Esophagus squamous epithelium (tissue), 5 donors: ENCODE data around the gene TOB2. TPM values are rescaled to one million over a fixed set of nuclear protein-coding genes. Genes with fewer than 3 reads are reported as not detected.

Experiments used
- DNase-seq: peaks from one replicate; lab custom pipeline; 2025; lab: John Stamatoyannopoulos, UW
- H3K27ac ChIP-seq, 4 donors: fragments of 200-600 bp; sonication (generic); one replicate each; pipeline ENCODE4 v1.5.1; 2016 to 2019; ENCODE audit warnings: mild to moderate bottlenecking in 1 of 4
- H3K27me3 ChIP-seq, 4 donors: fragments of 200-600 bp; sonication (generic); 1 replicate in 3 of 4; 2 replicates in 1 of 4; pipeline versions ENCODE4 v1.5.1 to v1.6.0; 2017 to 2021; ENCODE audit warnings: antibody characterized with exemption in 1 of 4
- H3K36me3 ChIP-seq, 3 donors: fragments of 200-600 bp; sonication (generic); one replicate each; pipeline ENCODE4 v1.5.1; 2016 to 2019
- H3K4me1 ChIP-seq, 3 donors: fragments of 200-600 bp; sonication (generic); one replicate each; pipeline ENCODE4 v1.5.1; 2017 to 2019
- H3K4me3 ChIP-seq, 4 donors: fragments of 200-600 bp; sonication (generic); 1 replicate in 3 of 4; 2 replicates in 1 of 4; pipeline ENCODE4 v1.5.1; 2016 to 2019; ENCODE audit warnings: mild to moderate bottlenecking in 2 of 4, moderate library complexity in 1 of 4
- H3K9me3 ChIP-seq, 3 donors: fragments of 200-600 bp; sonication (generic); one replicate each; pipeline ENCODE4 v1.5.1; 2016 to 2019
- POLR2A ChIP-seq, 4 donors: fragments of 450-650 bp; IDR thresholded peaks; one replicate each; pipeline ENCODE4 v1.6.1; 2017; ENCODE audit warnings: antibody characterized with exemption in 4 of 4, mild to moderate bottlenecking in 4 of 4, moderate library complexity in 3 of 4
- WGBS, 2 donors: methylation state at CpG; one replicate each; pipeline ENCODE4 v1.1.5; 2018; 5-methylcytosine and 5-hydroxymethylcytosine counted together
- intact Hi-C: fragments of 100-400 bp; cut with DNase I; formaldehyde crosslinking; loops from one replicate; pipeline ENCODE4 v1.15.0; 2022
- total RNA-seq, 4 donors: library from RNA; depleted of rRNA; stranded (reverse); fragments of >200 nt; gene quantifications; one replicate each; pipeline ENCODE4 v1.1.0, GENCODE V29; 2016
- TF ChIP-seq, protein P1 (sequence below), 6 experiments: fragments of 450-650 bp in 4 of 6; fragments of 200-600 bp in 2 of 6; sonication (generic) in 2 of 6; IDR thresholded peaks; one replicate each; pipeline ENCODE4 v1.5.1; 2016 to 2019; ENCODE audit warnings: antibody characterized with exemption in 6 of 6, mild to moderate bottlenecking in 4 of 6, moderate library complexity in 4 of 6
- donor health status: DM: yes; HTN: yes; CAD: no.

The TOB2 gene
- total RNA-seq, 4 donors from 2014 or later: 15.7 to 30.5 (median 21.0) TPM

DNA sequence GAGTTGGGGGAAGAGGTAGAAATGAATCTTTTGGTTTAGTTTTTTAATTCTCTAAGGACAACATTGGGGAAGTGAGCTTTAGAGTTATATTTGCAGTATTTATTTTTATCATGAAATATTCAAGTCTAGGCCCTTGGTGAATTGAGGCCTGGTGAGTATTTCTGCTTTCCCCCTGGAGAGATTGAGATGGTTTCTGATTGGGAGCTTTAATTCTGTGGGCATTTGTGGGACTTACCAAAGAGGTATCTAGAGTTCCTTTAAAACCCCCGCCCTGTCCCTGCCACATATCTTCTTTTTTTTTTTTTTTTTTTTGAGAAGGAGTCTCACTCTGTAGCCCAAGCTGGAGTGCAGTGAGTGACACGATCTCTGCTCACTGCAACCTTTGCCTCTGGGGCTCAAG, 31.9 kb upstream of the TOB2 start:
- WGBS, 2 donors: 79 to 100% methylated on average over 2 of the region's 2 CpGs
- Histone ChIP-seq H3K4me1 (peaks cover 9 to 72% (median 40%) of the 10 kb centered on the region in 3 donors), H3K27me3 (no peaks in the 10 kb centered on the region), H3K9me3 (no peaks in the 10 kb centered on the region), H3K27ac (peak overlapping the region; percentile 24 to 84 (median 78)), H3K36me3 (peaks cover 0 to 37% (median 0%) of the 10 kb centered on the region in 3 donors), H3K4me3 (no peak overlapping the region)
- TF ChIP-seq, protein P1, sequence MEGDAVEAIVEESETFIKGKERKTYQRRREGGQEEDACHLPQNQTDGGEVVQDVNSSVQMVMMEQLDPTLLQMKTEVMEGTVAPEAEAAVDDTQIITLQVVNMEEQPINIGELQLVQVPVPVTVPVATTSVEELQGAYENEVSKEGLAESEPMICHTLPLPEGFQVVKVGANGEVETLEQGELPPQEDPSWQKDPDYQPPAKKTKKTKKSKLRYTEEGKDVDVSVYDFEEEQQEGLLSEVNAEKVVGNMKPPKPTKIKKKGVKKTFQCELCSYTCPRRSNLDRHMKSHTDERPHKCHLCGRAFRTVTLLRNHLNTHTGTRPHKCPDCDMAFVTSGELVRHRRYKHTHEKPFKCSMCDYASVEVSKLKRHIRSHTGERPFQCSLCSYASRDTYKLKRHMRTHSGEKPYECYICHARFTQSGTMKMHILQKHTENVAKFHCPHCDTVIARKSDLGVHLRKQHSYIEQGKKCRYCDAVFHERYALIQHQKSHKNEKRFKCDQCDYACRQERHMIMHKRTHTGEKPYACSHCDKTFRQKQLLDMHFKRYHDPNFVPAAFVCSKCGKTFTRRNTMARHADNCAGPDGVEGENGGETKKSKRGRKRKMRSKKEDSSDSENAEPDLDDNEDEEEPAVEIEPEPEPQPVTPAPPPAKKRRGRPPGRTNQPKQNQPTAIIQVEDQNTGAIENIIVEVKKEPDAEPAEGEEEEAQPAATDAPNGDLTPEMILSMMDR (IDR thresholded peaks at IDR 0.05): no peak
- TF ChIP-seq POLR2A (IDR thresholded peaks at IDR 0.05): no peak
- intact Hi-C loops: no loop called here
- no peak for DNase-seq

DNA sequence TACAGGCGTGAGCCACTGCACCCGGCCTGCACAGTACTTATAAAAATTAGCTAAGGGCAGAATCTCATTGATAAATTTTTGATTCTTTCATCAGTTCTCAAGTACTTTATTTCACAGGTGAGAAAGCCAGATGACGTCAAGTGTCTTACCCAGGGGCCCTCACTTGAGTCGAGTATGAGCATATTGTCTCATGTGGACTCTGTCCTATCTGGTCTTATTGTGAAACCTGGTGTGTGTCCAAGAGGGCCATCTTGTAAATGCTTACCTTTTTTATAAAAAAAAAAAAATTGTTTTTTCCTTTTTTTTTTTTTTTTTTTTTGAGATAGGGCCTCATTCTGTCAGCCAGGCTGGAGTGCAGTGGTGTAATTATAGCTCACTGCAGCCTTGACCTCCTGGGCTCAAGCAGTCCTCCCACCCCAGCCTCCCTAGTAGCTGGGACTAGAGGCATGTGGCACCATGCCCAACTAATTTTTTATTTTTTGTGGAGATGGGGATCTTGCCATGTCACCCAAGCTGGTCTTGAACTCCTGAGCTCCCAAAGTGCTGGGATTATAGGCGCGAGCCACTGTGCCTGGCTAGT, 28.4 kb upstream of the TOB2 start:
- H3K9me3 ChIP-seq: no peaks in the 10 kb centered on the region
- H3K4me1 ChIP-seq: peaks cover 10 to 72% (median 28%) of the 10 kb centered on the region in 3 donors
- TF ChIP-seq, protein P1 (IDR thresholded peaks at IDR 0.05): no peak
- no peak for TF ChIP-seq POLR2A (IDR thresholded peaks at IDR 0.05)
- WGBS, 2 donors: 95 to 97% methylated on average over 6 of the region's 6 CpGs
- no peak overlapping the region for H3K4me3 ChIP-seq
- no peak for DNase-seq
- H3K27me3 ChIP-seq: no peaks in the 10 kb centered on the region
- peaks cover 0 to 45% (median 0%) of the 10 kb centered on the region in 3 donors for H3K36me3 ChIP-seq
- intact Hi-C loops: no loop called here
- no peak overlapping the region for H3K27ac ChIP-seq

DNA sequence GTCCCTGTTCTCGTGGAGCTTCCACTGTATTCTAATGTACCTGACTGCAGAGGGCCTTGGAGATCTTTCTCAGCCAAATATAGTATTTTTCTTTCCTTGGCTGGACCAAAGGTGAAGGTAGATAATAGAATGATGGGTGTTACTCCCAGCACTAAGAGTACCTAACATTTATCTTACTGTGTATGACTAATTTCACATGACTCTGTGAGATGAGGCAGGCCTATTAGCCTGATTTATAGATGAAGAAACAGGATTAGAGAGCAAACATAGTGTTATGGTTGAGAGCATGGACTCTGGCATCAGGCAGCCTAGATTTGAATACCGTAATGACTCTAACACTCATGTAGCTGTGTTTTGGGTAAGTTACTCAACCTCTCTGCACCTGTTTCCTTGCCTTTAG, 25.0 kb upstream of the TOB2 start:
- Histone ChIP-seq H3K27ac (peak overlapping the region in 2 of 4 donors; percentile 95 to 98), H3K4me3 (no peak overlapping the region), H3K9me3 (no peaks in the 10 kb centered on the region), H3K4me1 (peaks cover 15 to 72% (median 40%) of the 10 kb centered on the region in 3 donors), H3K27me3 (no peaks in the 10 kb centered on the region), H3K36me3 (peaks cover 0 to 25% (median 2%) of the 10 kb centered on the region in 3 donors)
- intact Hi-C loops: no loop called here
- 53 to 54% methylated on average over 2 of the region's 2 CpGs for WGBS, 2 donors
- TF ChIP-seq, protein P1 (IDR thresholded peaks at IDR 0.05): no peak
- no peak for TF ChIP-seq POLR2A (IDR thresholded peaks at IDR 0.05)
- no peak for DNase-seq

DNA sequence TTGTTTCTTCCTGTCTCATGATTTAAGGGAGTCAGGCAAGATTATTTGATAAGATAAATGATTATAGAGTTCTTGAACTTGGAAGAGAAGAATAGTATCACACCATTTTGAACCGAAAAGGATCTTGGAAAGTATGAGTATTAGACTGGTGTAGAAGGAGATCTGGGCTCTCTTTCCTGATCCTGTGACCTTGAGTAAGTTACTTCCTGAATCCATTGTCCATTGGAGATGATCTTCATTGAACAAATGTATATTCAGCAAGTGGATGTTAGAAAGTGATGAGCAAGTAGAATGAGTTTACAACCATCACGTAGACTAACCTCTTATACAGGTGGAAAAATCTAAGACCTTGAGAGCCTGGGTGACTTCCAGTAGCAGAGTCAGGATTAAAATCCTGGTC, 24.3 kb upstream of the TOB2 start:
- no peak overlapping the region for H3K4me3 ChIP-seq
- peak overlapping the region in 3 of 4 donors; percentile 95 to 99 (median 98) for H3K27ac ChIP-seq
- H3K9me3 ChIP-seq: no peaks in the 10 kb centered on the region
- no peaks in the 10 kb centered on the region for H3K27me3 ChIP-seq
- DNase-seq: no peak
- TF ChIP-seq, protein P1 (IDR thresholded peaks at IDR 0.05): no peak
- TF ChIP-seq POLR2A (IDR thresholded peaks at IDR 0.05): no peak
- H3K4me1 ChIP-seq: peaks cover 15 to 76% (median 40%) of the 10 kb centered on the region in 3 donors
- intact Hi-C loops: no loop called here
- H3K36me3 ChIP-seq: peaks cover 5 to 30% (median 8%) of the 10 kb centered on the region in 3 donors
- 73 to 83% methylated on average over 2 of the region's 2 CpGs for WGBS, 2 donors

DNA sequence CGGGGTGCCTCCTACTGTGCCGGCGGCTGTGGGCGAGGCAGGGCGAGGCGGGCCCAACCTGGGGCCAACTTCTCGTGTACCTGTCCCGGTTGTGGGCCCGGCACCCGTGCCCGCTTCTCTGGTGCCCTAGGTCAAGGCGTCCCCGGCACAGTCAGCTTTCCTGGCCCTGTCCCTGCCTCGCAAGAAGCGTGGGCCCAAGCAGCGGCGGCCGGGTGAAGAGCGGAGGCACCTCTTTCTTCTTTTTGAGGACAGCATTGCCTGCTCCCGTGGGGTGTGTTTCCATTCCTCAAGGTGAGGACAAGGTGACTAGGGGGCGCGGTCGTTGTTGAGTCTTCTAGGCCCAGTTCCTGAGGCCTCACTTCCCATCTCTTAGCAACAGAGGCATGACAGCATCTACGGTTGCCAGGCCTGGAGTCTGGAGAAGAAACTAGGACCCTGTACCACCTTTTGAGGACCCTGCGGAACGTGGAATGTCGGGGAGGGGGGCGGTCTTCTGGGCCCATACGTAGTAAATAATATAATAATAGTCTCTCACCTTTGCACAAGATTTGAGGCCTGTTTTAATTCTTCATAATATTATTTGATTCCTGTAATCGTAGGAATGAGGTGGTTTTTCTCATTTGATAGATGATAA, 22.7 kb upstream of the TOB2 start:
- WGBS, 2 donors: 3 to 7% methylated on average over 9 to 29 of the region's 30 CpGs

More for the DNA sequence above, 22.7 kb upstream of the TOB2 start:
- peak overlapping the region; percentile 72 to 92 (median 88) for H3K4me3 ChIP-seq
- peak overlapping the region; percentile 95 to 99 (median 96) for H3K27ac ChIP-seq
- H3K9me3 ChIP-seq: no peaks in the 10 kb centered on the region
- TF ChIP-seq, protein P1 (IDR thresholded peaks at IDR 0.05): no peak
- TF ChIP-seq POLR2A (IDR thresholded peaks at IDR 0.05): no peak
- peaks cover 13 to 46% (median 24%) of the 10 kb centered on the region in 3 donors for H3K36me3 ChIP-seq
- peaks cover 15 to 70% (median 40%) of the 10 kb centered on the region in 3 donors for H3K4me1 ChIP-seq
- H3K27me3 ChIP-seq: no peaks in the 10 kb centered on the region
- intact Hi-C loops: no loop called here
- no peak for DNase-seq
